CD1c-positive myeloid dendritic cell (primary cell): ENCODE measurements around the gene IMMP2L.

Source experiments
- DNase-seq: peaks from one replicate; pipeline ENCODE4 v3.0.0-alpha.2; 2016; ENCODE audit errors: extremely low spot score

The IMMP2L gene

DNA sequence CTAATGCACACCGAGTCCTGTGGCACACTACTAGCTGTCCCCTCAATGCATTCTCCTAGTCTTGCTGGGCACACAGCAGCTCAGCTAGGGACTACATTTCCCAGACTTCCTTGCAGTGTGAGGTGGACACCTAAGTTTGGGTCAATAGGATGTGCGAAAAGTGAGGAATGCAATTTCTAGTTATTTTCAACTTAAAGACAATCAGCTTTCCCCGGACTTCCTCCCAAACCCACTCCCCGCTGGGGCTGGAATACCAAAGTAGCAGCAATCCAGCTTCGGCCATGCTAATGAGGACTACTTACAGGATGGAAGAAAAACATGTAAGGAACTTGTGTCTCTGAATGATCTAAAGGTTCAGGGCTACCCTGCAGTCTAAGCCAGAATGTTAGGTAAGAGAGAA is 757.8 kb downstream of the IMMP2L start:
- no peak for DNase-seq

DNA sequence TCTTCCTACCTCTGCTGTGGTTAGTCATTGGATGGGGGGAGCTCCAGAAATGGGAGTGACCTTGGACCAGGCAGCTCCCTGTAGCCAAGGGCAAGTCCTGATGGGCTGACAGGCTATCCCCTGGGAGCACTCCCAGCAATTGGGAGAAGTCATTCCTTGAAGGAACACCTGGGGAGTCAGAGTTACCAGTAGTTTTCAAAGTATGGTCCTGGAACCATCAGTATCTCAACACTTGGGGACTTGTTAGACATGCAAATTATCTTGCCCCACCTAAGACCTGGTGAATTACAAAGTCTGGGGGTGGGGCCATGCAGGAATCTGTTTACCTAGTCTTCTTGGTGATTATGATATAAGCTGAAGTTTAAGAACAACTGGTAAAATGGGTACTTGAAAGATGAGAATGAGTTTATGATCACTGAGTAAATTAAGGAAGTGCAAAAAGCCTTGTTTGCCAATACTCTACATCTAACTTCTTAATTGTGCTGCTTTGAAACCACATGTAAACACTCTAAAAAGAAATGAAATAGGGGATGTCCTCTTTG is 758.6 kb downstream of the IMMP2L start:
- DNase-seq: no peak

DNA sequence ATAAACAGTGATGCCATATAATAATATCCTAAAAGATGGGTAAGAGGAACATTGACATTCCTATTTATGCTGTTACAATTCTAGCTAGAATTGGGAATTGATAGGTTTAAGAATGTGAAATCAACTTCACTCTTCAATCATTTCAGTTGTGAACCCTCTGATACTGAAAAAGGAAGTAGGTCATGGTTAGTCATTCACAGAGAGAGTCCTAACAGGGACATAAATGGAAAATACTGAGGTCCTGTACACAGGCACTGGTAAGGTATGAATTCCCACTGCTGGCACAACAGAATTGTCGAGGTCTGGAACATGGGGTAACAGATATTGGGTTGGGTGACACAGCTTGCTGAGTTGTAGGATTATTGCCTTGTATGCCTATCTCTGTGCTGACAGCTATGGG is 760.8 kb downstream of the IMMP2L start:
- no peak for DNase-seq

DNA sequence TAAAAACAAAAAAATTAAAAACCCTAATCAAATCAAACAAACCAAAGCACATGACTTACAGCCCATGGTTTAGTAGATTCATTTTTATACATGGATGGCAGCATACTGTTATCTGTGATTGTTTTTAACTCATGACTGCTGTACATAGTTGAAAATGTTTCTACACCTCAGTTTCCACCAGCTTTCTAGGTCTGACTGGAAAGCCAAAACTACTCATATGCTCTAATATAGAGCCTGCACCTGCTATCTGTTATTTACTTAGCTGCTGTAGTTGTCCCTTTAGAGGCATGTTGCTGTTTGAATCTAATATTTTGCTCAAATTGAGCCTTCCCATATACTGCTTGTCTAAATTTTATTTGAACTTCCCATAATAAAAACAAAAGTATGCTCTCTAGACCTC is 761.3 kb downstream of the IMMP2L start:
- DNase-seq: no peak

DNA sequence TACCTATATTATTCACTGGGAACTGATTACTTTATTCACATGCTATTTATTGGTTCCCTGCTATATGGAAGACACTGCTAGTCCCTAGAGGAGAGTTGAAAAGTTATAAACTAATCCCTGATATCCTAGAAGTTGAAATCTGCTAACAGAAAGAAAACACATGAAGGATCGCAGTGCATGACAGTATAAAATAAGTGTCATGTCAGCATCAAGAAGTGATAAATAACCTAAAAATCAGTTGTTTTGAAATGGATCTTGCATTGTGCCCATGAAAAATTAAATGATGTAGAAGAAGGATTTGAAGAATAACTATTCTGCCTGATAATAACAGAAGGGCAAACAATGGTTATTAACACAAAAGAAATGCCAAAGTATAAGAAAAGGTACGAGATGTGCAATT is 764.6 kb downstream of the IMMP2L start:
- no peak for DNase-seq

DNA sequence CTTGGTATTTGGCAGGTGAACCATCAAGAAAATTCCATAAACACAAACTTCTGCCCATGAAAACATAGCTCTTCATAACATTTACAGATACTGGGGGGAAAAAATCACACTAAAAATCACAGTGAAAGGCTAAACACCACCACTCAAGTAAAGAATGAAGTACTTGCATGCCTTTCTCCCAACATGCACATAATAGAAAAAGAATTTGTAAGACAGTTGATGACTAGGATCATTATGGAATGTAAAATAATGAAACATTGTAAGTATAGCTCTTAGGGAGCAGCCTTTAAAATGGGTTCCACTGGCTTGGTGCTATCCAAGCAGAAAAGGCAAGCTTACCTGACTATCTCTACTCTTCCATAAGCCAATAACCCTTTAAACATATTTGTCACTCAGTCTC is 771.3 kb downstream of the IMMP2L start:
- DNase-seq: no peak

DNA sequence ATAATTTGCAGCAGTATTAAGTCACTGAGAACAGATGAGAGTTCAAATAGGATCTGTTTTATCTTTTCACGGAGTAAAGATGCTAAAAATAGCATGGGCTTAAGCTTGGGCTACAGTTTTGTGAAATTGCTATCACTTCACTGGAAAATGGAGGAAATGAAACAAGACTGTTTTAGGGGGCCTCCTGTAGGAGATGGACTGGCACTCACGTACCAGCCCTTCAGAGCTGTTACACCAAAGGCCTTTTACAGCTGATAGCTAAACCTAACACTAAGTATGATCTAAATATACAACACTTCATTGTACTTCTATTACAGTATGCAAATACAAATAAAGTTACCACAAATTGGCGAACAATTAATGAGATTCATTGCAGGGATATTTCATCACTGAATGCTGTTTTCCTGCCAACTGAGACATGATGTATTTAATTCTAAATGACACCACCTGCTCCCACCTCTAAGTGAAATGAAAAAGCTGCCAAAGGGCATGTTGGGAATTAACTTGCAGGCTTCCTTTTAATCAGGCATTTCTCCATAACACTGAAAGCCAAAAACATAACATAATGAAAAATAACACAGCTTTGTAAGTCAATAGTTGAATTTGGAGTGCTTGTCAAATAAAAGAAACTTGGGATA is 775.8 kb downstream of the IMMP2L start:
- DNase-seq: no peak

DNA sequence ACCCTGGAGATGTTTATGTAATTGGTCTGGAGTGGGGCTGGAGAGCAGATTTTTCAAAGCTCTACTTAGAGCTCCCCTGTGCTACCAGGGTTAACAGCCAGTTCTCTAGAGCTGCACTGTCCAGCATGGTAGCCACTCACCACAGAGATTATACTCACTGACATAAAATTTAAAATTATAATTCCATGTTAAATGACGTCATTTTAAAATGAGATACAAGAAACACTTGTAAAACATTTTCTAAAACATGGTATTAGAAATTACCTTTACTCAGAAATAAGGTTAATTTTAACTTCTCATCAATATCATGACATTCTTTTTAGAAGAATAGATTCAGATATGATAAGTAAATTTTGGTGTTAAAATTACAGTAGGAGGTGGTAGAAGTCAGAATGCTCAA is 777.5 kb downstream of the IMMP2L start:
- DNase-seq: no peak

DNA sequence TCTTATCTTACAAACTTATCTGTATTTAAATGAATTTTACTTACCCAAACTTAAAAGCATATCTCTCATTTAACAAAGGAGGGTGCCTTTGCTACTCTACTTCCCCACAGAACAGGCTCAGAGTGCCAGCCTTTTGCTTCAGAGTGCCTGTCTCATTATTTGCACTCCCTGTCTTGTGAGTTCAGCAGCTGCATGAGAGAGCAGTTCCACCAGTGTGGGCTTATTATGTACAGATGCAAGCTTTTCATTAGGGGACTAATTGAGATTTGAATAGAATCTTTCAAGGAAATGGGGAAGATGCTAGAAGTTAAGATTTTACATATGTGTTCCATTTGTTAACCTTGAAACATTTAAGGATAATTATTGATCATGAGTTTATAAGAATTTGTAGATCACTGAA is 781.6 kb downstream of the IMMP2L start:
- DNase-seq: no peak

DNA sequence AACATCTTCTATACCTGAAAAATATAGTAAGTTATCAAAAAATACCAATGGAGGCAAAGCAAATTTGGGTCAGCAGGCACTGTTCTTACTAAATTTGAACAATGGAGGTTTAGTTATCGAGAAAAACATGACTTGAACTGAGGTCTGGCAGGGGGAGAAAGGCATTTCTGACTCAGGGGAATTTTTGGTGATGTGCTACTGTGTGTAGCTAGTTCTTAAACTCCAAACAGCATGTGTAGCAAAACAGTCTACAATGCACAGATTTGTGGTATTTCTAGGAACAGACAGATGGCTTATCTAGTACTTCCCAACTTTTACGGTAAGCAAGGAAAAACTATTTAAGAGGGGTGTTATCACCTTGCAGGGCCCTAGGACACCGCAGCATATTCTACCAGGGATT is 783.0 kb downstream of the IMMP2L start:
- no peak for DNase-seq

DNA sequence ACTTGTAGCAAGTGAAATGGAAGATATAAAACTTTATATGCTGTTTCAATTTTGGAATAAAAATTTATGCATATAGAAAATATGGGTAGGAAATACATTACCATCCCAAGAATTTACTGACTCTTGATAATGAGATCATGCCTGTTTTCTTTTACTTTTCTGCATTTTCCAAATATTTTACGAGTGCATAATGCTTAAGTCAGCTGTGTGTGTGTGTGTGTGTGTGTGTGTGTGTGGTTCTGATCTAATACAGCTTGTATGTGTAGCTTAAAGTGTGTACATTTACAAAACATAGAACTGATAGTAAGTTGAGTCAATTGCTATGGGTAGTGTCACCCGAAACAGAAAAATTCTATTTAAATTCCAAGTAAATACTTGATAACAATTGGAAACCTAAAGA is 787.2 kb downstream of the IMMP2L start:
- DNase-seq: no peak

DNA sequence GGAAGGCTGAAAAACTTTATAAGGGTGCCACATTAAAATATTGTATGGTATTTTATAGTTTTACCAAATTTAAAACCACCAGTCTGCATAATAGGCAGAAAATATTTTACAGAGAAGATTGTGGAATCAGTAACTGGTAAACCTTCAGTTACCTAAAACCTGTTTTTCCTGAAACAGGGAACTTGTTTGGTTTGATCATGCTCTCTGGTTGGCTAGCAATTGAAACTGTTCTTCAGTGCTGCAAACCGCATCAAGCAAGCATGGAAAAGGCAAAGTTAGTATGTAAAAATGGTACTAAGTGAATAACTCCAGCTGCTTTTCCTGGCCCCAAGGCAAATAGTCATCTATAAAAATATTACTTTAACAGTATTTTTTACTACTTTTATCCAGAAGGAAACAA is 788.2 kb downstream of the IMMP2L start:
- no peak for DNase-seq

DNA sequence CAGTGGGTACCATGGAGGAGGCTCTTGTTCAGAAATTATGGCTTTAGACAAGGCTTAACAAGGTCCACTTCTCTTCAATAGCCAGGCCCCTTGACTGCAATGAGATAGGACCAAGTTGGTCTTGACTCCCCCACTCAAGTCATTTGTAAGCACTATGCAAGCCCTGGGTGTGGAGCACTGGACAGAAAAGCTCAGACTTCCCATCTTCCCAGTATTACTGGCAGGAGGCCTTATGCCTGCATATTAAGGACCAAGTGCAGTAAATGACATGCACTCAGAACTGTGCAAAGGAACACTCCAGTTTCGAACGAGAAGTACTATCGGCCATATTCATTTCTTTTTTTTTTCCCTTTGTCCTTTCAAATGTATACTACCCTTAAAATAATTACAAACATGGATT is 789.7 kb downstream of the IMMP2L start:
- DNase-seq: no peak

DNA sequence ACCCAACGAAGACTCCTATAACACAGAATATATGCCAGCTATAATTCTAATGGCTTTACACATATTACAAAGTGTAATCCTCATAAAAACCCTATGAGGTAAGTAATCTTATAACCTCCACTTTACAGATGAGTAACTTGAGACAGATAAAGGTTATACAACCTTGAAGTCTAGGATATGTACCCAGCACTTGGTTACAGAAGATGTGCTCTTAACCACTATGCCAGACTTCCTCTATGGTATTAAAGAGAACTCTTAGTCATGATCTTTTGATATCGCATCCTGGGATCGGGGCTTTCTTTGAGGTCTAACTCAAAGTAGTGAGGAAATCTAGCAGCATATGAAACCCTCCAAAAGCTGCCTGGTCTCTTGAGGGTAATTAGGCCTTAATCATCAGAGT is 790.6 kb downstream of the IMMP2L start:
- no peak for DNase-seq

DNA sequence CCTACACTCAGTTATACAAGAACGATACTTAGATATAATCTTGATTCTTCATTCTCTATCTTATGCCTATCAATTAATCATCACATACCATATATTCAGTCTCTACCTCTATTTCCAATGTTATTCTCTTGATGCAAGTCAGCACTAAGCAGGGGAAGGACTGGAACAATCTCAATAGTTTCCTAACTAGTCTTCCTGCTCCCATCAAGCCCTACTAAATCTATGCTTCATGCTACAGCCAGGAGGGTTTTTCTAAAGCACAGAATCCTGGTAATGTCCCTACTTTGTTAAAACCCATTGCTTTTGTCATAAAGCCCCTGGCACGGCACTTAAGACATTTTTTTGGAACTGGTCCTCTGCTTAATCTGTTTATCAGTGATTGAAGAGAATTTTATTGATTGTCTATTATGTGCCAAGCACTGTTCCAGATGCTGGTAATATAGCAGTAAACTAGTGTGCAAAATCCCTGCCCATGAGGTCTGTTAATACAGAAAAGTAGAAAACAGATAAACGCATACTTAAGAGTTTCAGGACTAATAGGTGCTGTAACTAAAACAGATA is 794.7 kb downstream of the IMMP2L start:
- DNase-seq: no peak

DNA sequence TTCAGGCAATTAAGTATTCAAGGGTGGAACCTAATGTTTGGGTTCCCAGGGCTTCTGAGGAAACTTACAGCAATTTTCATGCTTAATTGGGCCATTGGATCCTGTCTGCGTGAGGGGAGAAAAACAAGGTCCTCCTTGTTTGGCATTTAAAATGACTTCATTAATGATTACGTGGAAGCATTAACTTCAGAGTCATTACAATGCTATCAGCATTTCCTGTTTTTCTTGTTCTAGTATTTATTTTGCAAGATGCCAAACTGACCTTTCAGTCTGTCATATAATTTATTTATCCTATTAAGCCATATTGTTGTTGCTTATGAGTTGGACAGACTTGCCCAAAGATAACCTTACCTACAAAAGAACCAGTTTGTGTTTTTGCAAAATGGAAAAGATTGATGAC is 795.4 kb downstream of the IMMP2L start:
- no peak for DNase-seq

DNA sequence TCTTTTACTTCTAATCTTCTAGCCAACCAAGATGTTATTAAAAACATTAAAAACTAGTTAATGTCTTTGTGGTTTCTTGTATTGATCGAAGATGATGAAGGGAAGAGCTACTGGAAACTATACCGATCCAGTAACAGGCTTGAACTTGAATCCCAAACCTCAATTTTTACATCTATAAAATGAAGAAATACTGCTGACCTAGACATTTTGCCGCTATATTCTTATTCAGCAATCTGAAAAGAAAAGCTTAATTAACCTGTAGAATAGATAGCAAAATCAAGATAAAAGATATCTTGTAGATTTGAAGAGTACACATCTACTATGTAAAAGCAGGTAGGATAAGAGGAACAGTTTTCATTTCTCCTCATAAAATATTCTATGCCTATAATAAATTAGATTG is 797.4 kb downstream of the IMMP2L start:
- no peak for DNase-seq

DNA sequence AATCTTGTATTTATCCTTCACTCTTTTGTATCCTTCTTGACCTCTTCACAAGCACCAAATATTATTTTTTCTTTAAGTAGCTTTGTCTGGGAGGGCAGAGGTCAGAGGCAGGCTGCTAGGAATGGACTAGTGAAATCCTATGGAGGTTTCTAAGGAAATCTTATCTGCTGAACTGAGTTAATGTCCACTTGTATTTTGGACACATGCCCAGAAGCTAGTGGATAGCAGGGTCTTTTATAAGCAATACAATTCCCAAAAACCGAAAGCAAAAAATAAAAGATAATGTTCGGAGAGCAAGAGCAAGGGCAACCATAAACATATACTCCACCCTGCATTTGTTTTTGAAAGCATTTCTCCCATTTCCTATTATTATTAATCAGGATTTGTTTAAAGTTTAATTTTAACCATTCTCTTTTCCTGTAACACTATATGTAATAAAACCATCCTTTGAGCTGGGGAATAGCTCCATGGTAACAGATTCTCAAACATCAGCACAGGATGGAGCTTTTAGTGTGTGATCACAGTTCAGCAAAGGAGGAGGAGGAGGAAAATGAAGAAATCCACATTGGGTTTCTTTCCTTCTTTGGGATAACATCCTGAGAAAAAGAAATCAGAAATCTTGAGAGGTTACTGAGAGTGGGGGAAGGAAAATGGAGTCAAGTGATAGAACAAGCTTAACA is 799.6 kb downstream of the IMMP2L start:
- DNase-seq: no peak

DNA sequence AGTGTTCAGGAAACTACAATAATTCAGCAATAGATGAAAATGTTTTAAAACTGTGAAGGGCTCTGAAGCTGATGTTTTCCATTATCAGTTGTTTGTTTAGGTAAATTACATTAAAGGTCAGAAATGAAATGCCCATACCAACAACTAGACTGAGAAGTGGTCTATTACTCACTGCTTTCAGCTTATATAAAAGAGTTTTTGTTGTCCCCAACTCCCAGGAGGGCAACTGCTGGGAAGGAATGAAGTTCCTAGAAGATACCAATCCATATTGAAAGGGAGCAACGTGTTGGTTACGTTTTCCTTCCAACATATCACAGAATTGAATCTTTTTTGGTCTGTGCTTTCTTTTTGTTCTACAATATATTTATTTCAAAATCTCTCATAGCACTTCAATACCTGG is 802.0 kb downstream of the IMMP2L start:
- DNase-seq: no peak

DNA sequence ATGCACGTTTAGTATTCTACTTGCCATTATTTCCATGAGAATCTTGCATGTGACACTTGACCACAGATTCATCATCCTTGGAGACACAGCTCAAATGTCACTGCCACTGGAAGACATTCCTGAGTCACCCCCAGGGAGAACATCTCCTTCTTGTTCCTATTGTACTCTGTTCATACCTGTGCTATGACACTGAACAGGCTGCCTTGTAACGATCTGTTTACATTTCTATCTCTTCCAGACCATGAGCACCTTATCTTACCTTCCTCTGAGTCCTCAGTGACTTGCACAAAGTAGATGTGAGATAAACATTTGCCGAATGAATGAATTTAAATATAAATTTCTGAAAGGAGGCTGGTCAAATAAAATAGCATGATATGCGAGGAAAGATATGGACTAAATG is 803.2 kb downstream of the IMMP2L start:
- no peak for DNase-seq

DNA sequence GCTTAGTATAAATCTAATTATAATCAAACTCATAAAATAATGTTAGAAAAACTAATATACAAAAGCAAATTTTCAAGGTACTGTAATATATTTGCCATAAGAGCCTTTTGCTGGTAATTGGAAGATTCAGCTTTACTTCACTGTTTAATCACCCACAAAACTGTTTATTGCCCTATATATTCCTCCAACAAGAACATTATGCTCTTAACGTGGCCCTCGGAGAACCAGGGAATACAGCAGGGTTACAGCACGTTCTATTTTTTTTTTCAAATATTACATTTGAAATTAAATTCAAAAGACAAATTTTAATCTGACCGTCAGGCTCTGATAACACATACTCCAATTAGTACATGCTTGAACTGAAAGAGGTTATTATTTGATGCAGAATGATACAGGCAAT is 807.6 kb downstream of the IMMP2L start:
- DNase-seq: no peak

DNA sequence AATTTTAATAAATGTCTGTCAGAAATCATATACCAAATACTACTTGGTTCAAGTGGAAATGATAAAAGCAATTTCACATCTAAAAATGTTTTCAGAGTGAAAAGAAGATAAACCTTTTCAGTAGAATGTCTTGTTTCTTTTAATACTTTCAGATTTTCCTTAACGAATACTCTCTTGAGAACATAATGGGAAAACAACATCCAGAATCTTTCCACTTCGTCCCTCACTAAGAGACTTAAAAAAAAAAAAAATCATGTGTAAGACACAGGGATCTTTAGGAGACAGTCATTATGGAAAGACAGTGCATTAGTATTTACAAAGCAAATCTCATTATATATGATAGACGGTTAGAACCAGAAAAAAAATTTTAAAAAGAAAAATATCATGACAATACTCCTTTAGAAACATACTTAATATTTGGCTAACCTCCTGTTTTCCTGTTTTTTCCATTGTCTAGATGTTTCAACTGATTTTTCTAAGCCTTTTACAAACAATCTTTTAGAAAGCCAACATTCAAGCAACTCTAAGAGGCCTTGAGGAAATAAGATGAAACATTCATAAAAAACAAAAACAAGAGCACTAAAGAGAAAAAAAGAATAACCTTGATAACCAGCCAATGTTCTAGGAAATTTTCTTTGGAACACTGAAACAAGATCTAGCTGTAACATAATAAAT is 811.2 kb downstream of the IMMP2L start:
- no peak for DNase-seq

DNA sequence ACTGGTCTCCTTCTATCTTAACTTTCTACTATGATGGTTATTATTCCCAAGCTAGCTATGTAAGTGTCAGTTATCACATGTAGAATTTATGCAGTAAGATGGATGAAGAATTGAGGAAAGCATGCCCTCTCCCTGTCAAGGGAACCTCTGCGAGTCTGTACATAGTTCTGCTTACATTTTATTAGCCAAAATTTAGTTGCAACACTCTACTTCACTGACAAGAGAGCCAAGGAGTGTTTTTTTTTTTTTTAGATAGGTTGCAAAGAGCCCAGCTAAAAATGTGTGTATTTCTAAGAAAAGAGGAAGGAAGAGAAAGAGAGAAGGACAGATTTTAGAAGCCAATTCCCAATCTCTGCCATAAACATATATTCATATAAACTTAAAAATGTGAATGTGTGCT is 829.1 kb downstream of the IMMP2L start:
- no peak for DNase-seq
